GM12865 (cell line): ENCODE data around the gene AKR1D1.
"Not testable (repeated sequence)": the region's sequence is repeated elsewhere in the genome, so short reads cannot be mapped to it uniquely, and the experiment has no call there.

Experiments used
- DNase-seq: peaks from one replicate; pipeline ENCODE4 v3.0.0; 2010; ENCODE audit warnings: low read depth
- H3K4me3 ChIP-seq: 2 replicates; pipeline ENCODE4 v1.5.1; 2011; ENCODE audit warnings: mild to moderate bottlenecking, low read depth, low read length, control low read depth
- TF ChIP-seq, protein P1 (sequence below): IDR thresholded peaks from 2 replicates; pipeline ENCODE4 v1.5.1; 2011; ENCODE audit warnings: low read length, control low read depth, low read depth, inconsistent platforms; ENCODE audit not compliant: insufficient read depth; ENCODE audit errors: missing control alignments

Gene AKR1D1

DNA sequence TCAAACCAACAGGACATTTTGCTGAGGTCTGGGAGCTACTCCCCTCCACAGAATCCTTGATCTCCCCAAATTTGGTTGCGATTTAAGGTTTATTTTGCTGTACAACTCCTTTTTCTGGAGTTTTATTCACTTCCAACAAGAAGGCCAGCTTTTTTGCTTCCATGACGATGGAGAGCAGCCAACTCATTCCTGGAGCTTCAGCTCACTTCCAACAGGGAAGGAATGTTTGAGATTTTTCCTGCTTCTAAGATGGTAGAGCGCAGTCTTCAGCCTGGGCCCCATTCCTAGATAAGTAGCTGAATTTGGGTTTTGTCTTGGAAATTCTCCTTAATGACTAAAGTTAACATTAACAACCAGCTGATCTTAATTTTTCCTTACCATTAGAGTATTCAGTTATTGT is 43.5 kb upstream of the AKR1D1 start:
- TF ChIP-seq, protein P1, sequence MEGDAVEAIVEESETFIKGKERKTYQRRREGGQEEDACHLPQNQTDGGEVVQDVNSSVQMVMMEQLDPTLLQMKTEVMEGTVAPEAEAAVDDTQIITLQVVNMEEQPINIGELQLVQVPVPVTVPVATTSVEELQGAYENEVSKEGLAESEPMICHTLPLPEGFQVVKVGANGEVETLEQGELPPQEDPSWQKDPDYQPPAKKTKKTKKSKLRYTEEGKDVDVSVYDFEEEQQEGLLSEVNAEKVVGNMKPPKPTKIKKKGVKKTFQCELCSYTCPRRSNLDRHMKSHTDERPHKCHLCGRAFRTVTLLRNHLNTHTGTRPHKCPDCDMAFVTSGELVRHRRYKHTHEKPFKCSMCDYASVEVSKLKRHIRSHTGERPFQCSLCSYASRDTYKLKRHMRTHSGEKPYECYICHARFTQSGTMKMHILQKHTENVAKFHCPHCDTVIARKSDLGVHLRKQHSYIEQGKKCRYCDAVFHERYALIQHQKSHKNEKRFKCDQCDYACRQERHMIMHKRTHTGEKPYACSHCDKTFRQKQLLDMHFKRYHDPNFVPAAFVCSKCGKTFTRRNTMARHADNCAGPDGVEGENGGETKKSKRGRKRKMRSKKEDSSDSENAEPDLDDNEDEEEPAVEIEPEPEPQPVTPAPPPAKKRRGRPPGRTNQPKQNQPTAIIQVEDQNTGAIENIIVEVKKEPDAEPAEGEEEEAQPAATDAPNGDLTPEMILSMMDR: no peak
- no peak for DNase-seq
- H3K4me3 ChIP-seq: no peak overlapping the region

DNA sequence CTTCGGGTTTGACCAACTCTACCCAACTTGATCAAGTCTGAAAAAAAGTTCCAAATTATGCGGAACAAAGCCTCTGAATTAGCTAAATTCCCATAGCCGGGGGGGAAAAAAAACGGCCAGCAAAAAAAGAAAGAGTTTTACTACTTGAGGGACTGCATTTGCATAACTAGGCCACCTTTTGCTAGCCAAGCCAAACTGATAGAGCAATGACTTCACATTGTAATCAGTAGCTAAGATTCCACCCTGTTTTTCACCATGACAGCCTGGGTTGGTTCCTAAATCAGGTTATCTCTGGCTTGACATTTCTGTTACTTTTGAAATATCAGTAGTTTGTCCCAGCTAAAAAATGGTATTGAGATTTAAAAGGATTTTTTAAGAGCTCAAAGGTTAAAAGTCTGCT is 43.0 kb upstream of the AKR1D1 start:
- TF ChIP-seq, protein P1: no peak
- H3K4me3 ChIP-seq: no peak overlapping the region
- DNase-seq: no peak

DNA sequence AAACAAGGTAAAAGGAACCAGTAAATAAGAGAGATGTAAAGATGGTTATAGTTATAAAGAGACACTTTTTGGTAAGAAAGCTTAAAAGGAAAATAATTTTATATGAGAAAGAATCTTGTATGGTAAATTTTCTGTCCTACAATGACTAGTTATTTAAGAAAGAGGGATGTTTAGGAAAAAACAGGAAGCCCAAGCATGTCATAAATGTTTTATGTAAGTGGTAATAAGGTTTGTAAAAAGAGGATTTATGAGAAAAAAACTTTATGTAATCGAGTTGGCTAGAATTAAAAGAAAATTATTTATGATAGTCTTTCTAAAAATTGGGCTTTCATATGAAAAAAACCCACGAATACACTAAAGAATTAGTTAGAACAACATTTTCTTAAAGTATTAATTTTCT is 40.1 kb upstream of the AKR1D1 start:
- no peak for DNase-seq
- no peak overlapping the region for H3K4me3 ChIP-seq
- TF ChIP-seq, protein P1: no peak

DNA sequence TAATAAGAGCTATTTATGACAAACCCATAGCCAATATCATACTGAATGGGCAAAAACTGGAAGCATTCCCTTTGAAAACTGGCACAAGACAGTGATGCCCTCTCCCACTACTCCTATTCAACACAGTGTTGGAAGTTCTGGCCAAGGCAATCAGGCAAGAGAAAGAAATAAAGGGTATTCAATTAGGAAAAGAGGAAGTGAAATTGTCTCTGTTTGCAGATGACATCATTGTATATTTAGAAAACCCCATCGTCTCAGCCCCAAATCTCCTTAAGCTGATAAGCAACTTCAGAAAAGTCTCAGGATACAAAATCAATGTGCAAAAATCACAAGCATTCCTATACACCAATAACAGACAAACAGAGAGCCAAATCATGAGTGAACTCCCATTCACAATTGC is 36.2 kb upstream of the AKR1D1 start:
- DNase-seq, H3K4me3 ChIP-seq: not testable (repeated sequence)

DNA sequence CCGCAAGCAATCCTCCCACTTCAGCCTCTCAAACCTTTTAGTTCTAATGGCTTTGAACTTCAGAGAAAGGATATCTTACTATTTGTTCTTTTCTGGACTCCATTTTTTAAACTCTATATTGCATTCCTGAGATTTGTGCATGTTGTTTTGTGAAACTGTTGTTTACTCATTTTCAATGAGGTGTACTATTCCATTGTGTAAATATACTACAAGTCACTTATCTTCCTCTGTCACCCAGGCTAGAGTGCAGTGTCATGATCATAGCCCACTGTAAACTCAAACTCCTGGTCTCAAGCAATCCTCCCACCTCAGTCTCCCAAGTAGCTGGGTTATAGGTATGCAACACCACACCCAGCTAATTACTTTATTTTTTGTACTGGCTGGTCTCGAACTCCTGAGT is 31.4 kb upstream of the AKR1D1 start:
- no peak overlapping the region for H3K4me3 ChIP-seq
- DNase-seq: no peak
- TF ChIP-seq, protein P1: no peak

DNA sequence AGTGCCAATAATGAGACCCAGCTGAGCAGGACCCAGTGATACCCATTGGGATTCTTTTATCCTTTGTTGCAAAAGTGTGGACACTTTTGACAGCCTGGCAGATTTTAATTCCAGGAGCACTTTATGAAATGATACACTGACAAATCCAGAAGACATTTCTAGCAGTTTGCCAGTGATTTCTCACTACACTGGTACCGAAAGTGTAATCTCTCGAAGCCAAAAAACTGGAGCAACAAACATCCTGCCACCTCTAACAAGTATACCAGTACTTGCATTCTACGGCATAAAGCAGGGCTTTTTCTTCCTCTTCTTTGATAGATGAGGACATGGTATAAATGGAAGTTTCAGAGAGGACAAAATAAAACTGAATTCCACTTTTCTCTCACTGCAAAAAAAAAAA is 28.4 kb upstream of the AKR1D1 start:
- no peak for DNase-seq
- TF ChIP-seq, protein P1: no peak
- no peak overlapping the region for H3K4me3 ChIP-seq

DNA sequence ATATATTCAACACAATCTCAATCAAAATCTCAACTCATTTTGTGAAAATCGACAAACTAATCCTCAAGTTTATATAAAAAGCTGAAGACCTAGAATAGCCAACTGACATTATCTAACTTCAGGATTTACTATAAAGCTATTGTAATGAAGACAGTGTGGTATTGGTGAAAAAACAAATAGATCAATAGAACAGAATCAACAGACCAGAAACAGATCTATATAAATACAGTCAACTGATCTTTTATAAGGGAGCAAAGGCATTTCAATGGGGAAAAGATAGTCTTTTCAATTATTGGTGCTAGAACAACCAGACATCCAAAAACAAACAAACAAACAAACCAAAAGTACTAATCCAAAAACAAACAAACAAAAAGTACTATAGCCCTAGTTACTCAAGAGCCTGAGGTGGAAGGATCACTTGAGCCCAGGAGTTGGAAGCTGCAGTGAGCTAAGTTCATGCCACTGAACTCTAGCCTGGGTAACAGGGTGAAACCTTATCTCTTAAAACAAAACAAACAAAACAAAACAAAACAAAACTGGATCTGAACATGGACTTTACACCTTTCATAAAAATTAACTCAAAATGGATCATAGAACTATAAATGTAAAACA is 26.6 kb upstream of the AKR1D1 start:
- DNase-seq: no peak
- H3K4me3 ChIP-seq: no peak overlapping the region
- TF ChIP-seq, protein P1: no peak

DNA sequence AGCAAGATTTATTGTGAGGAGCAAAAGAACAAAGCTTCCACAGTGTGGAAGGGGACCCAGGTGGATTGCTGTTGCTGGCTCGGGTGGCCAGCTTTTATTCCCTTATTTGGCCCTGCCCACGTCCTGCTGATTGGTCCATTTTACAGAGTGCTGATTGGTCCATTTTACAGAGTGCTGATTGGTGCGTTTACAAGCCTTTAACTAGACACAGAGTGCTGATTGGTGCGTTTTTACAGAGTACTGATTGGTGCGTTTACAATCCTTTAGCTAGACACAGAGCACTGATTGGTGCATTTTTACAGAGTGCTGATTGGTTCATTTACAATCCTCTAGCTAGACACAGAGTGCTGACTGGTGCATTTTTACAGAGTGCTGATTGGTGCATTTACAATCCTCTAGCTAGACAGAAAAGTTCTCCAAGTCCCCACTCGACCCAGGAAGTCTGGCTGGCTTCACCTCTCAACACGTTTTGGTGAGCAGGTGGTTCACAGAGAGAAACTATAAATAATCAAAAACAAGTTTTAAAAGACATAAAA is 24.5 kb upstream of the AKR1D1 start:
- not testable (repeated sequence) for DNase-seq, H3K4me3 ChIP-seq
